Osteocyte (in vitro differentiated cells): ENCODE results near the gene GRIA3. TPM values are rescaled to one million over a fixed set of nuclear protein-coding genes. Genes with fewer than 3 reads are reported as not detected.
A peak's percentile ranks its signal among the peaks of the same experiment; 100 is the strongest.

Experiments
- DNase-seq: peaks from one replicate; pipeline ENCODE4 v3.0.0; 2021; ENCODE audit warnings: mixed read lengths; ENCODE audit not compliant: unreplicated experiment; ENCODE audit errors: extremely low spot score
- H3K27ac Mint-ChIP-seq: one replicate; pipeline ENCODE4 v1.8.0; 2021; ENCODE audit warnings: mild to moderate bottlenecking, mixed read lengths; ENCODE audit not compliant: unreplicated experiment
- H3K27me3 Mint-ChIP-seq: one replicate; pipeline ENCODE4 v1.8.0; 2021; ENCODE audit warnings: mixed read lengths; ENCODE audit not compliant: unreplicated experiment
- H3K36me3 Mint-ChIP-seq: one replicate; pipeline ENCODE4 v1.8.0; 2021; ENCODE audit warnings: mixed read lengths; ENCODE audit not compliant: unreplicated experiment
- H3K4me1 Mint-ChIP-seq: one replicate; pipeline ENCODE4 v1.8.0; 2021; ENCODE audit warnings: mixed read lengths; ENCODE audit not compliant: unreplicated experiment
- H3K4me3 Mint-ChIP-seq: one replicate; pipeline ENCODE4 v1.8.0; 2021; ENCODE audit warnings: mild to moderate bottlenecking, moderate library complexity, mixed read lengths; ENCODE audit not compliant: unreplicated experiment
- H3K9me3 Mint-ChIP-seq: one replicate; pipeline ENCODE4 v1.8.0; 2021; ENCODE audit warnings: mixed read lengths; ENCODE audit not compliant: unreplicated experiment
- total RNA-seq: library from RNA; stranded (reverse); gene quantifications from 2 replicates; pipeline ENCODE4 v1.2.1, GENCODE V29; 2021
- TF ChIP-seq, protein P1 (sequence below): fragments of 200-600 bp; sonication (generic); IDR thresholded peaks from 2 replicates; pipeline ENCODE4 v1.5.0; 2021; ENCODE audit warnings: antibody characterized with exemption, mild to moderate bottlenecking, moderate library complexity

Gene GRIA3
- total RNA-seq, 1 donor from 2014 or later, result not detected

DNA sequence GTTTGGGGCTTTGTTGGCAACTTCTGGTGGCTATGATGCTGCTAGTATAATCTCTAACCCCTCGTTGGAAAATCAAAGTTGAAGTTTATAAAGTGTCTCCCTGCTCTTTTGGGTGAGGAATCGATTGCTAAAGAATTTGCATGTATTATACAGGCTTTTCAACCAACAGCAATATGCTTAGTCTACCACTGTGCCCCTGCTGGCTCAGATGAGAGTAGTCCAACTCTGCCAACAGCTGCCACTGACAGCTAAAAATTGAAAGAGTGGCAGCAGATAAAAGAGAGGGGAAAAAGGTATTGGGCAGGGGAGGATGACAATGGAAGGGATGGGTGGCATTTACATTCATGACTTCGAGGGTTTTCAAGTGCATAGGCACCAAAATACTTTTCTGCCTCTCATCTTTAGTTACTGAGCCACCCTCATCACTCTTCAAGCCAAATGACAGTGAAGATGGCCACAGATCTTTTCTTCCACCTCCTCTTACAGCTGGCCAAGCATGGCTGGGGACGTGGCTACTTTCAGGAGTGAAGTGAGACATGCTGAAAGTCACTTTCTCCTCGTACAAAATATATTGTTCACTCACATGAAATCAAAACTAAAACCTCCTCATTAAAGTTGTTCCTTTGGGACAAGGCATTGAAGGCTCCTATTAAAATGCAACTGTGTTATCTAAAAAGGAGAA, 2.7 kb upstream of the GRIA3 start:
- Mint-ChIP-seq H3K9me3 (peaks cover 23% of the 10 kb centered on the region), H3K27me3 (peaks cover 18% of the 10 kb centered on the region)

DNA sequence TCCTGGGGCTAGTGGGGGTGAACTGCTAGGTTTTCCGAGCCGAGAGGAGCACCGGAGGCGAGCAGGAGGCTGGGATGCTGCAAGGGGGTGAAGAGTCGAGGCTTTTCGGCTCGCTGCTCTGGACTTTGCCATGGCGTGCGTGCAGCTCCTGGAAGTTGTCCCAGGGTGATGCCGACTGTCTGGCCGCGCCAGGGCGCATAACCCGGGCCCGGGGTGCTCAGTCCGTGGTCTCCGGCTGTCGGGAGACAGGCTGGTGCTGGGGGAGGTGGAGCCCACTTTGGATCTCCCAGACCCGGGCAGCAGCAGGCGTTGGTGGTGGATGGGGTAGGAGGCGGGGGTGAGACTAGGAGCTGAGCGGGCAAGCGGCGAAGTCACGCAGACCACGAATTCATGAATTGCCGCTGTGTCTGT, 793 bp downstream of the GRIA3 start:
- no peak overlapping the region for H3K4me3 Mint-ChIP-seq
- H3K27me3 Mint-ChIP-seq, result peaks cover 18% of the 10 kb centered on the region

More for the DNA sequence above, 2.7 kb upstream of the GRIA3 start:
- TF ChIP-seq, protein P1, sequence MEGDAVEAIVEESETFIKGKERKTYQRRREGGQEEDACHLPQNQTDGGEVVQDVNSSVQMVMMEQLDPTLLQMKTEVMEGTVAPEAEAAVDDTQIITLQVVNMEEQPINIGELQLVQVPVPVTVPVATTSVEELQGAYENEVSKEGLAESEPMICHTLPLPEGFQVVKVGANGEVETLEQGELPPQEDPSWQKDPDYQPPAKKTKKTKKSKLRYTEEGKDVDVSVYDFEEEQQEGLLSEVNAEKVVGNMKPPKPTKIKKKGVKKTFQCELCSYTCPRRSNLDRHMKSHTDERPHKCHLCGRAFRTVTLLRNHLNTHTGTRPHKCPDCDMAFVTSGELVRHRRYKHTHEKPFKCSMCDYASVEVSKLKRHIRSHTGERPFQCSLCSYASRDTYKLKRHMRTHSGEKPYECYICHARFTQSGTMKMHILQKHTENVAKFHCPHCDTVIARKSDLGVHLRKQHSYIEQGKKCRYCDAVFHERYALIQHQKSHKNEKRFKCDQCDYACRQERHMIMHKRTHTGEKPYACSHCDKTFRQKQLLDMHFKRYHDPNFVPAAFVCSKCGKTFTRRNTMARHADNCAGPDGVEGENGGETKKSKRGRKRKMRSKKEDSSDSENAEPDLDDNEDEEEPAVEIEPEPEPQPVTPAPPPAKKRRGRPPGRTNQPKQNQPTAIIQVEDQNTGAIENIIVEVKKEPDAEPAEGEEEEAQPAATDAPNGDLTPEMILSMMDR, result no peak
- Mint-ChIP-seq H3K4me3 (no peak overlapping the region), H3K36me3 (no peaks in the 10 kb centered on the region), H3K27ac (no peak overlapping the region), H3K4me1 (no peaks in the 10 kb centered on the region)
- DNase-seq, result no peak

DNA sequence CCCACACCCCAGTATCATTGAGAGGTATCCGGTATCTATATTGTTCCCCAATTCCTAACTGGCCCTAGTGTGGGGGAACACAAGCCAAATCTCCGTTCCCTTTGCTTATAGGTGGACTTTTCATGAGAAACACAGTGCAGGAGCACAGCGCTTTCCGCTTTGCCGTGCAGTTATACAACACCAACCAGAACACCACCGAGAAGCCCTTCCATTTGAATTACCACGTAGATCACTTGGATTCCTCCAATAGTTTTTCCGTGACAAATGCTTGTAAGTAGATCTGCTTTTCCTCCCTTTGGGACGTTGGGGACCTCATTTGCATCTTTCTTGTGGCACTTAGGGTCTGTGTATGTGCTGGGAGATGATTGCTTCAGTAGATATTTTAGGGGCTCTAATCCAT, 1.6 kb downstream of the GRIA3 start:
- no peak for DNase-seq
- Mint-ChIP-seq H3K4me3 (no peak overlapping the region), H3K4me1 (no peaks in the 10 kb centered on the region), H3K36me3 (no peaks in the 10 kb centered on the region), H3K27me3 (peaks cover 18% of the 10 kb centered on the region), H3K9me3 (peaks cover 15% of the 10 kb centered on the region), H3K27ac (no peak overlapping the region)
- TF ChIP-seq, protein P1, result no peak

More for the DNA sequence above, 793 bp downstream of the GRIA3 start:
- Mint-ChIP-seq H3K9me3 (peaks cover 17% of the 10 kb centered on the region), H3K27ac (no peak overlapping the region), H3K36me3 (no peaks in the 10 kb centered on the region), H3K4me1 (no peaks in the 10 kb centered on the region)
- TF ChIP-seq, protein P1, result no peak
- DNase-seq, result peak; percentile 84

DNA sequence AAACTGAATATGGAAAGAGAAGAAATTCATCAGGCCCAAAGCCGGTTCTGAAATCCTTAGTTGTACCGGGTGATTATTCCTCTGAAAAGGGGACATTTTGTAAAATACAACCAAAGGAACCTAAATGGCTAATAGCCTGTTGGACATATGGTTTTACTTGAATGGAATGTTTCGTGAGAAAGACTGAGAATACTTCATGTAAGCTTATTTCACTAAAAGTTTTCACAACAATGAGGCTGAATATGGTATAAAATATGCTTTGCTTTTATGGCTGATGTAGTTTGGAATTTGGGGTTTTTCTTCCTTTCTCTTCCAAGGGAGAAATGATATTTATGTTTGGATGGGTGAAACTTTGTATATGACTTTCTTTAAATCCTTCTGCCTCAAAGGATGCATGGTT, 2.7 kb downstream of the GRIA3 start:
- Mint-ChIP-seq H3K4me1 (no peaks in the 10 kb centered on the region), H3K27ac (no peak overlapping the region), H3K4me3 (no peak overlapping the region), H3K36me3 (no peaks in the 10 kb centered on the region), H3K27me3 (peaks cover 18% of the 10 kb centered on the region), H3K9me3 (peaks cover 14% of the 10 kb centered on the region)
- TF ChIP-seq, protein P1, result no peak
- DNase-seq, result no peak

DNA sequence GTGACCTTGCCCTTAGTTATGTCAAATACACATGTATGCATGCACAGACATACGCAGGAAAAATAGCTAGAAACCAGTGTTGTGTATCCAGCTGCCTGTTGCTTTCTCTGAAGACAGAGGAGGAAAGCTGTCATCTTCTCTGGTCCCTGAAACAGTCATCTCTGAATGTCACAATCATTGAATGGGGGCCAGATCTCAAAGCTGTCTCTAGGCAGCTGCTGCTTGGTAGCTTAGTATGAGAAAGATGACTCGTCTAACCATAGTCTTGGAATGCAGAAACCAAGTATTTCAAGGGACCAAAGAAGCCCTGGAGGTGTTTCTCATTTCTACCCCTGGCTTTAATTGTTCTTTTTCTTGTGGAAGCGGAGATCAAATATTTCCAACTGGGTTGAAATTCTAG, 4.0 kb downstream of the GRIA3 start:
- TF ChIP-seq, protein P1, result no peak
- Mint-ChIP-seq H3K27me3 (peaks cover 12% of the 10 kb centered on the region), H3K4me1 (no peaks in the 10 kb centered on the region), H3K36me3 (no peaks in the 10 kb centered on the region), H3K27ac (no peak overlapping the region), H3K4me3 (no peak overlapping the region), H3K9me3 (peaks cover 14% of the 10 kb centered on the region)
- no peak for DNase-seq
